ENCODE measurements around the gene SENP6. TPM values are rescaled to one million over a fixed set of nuclear protein-coding genes. Genes with fewer than 3 reads are reported as not detected.

SENP6 gene
- total and polyA plus RNA-seq, 2 donors from 2014 or later = 28.8 to 99.3 TPM

GRCh38 chr6:75711173-75711572 is 109.5 kb downstream of the SENP6 start:
- DNase-seq = no peak
- peaks cover 6 to 38% (median 9%) of the 10 kb centered on the region in 3 donors for H3K36me3 ChIP-seq (ENCODE audit: control insufficient read depth in 2 of 3, insufficient read depth in 3 of 3, low read length in 3 of 3)
- no peak overlapping the region for H3K27ac ChIP-seq (ENCODE audit: low read depth in 2 of 2, low read length in 2 of 2)
- no peak for TF ChIP-seq CTCF (IDR thresholded peaks at IDR 0.05; ENCODE audit: borderline replicate concordance, extremely low read depth, insufficient read depth)
- no peaks in the 10 kb centered on the region for H3K27me3 ChIP-seq (ENCODE audit: control insufficient read depth, insufficient read depth, low read length)
- H3K4me1 ChIP-seq (ENCODE audit: control insufficient read depth in 2 of 3, insufficient read depth in 2 of 3, low read depth in 1 of 3, low read length in 3 of 3) = no peaks in the 10 kb centered on the region
- H3K9me3 ChIP-seq (ENCODE audit: control insufficient read depth in 2 of 3, insufficient read depth in 1 of 3, low read length in 3 of 3) = no peaks in the 10 kb centered on the region
- H3K9ac ChIP-seq (ENCODE audit: low read length in 3 of 3) = no peak overlapping the region
- no peak for FAIRE-seq
- no peak overlapping the region for H3K4me3 ChIP-seq (ENCODE audit: low read length in 3 of 3)
- intact Hi-C loops (cut with DNase I) = no loop called here

- Histone ChIP-seq H3K27ac (ENCODE audit: low read depth in 2 of 2, low read length in 2 of 2) (no peak overlapping the region), H3K27me3 (ENCODE audit: control insufficient read depth, insufficient read depth, low read length) (no peaks in the 10 kb centered on the region), H3K4me3 (ENCODE audit: low read length in 3 of 3) (no peak overlapping the region), H3K9me3 (ENCODE audit: control insufficient read depth in 2 of 3, insufficient read depth in 1 of 3, low read length in 3 of 3) (no peaks in the 10 kb centered on the region), H3K4me1 (ENCODE audit: control insufficient read depth in 2 of 3, insufficient read depth in 2 of 3, low read depth in 1 of 3, low read length in 3 of 3) (no peaks in the 10 kb centered on the region), H3K36me3 (ENCODE audit: control insufficient read depth in 2 of 3, insufficient read depth in 3 of 3, low read length in 3 of 3) (peaks cover 3 to 14% (median 3%) of the 10 kb centered on the region in 3 donors), H3K9ac (ENCODE audit: low read length in 3 of 3) (no peak overlapping the region)
- FAIRE-seq = no peak
- no peak for DNase-seq
- intact Hi-C loops (cut with DNase I) = no loop called here
- TF ChIP-seq CTCF (IDR thresholded peaks at IDR 0.05; ENCODE audit: borderline replicate concordance, extremely low read depth, insufficient read depth) = no peak
These were observed 117.5 kb downstream of the SENP6 start for GRCh38 chr6:75719133-75719532.

DNA sequence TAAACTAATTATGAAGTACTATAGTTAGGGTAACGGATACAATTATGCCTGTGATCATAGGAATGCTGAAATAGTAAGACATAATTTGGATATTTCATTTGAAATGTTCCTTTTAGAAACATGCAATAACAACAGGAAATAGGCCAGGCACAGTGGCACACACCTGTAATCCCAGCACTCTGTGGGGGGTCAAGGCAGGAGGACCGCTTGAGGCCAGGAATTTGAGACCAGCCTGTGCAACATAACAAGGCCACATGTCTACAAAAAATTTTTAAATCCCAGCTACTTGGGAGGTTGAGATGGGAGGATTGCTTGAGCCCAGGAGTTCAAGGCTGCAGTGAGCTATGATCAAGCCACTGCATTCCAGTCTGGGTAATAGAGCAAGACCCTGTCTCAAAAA is 121.7 kb downstream of the SENP6 start:
- no peak for FAIRE-seq
- intact Hi-C loops (cut with DNase I) = no loop called here

More for the DNA sequence above, 121.7 kb downstream of the SENP6 start:
- Histone ChIP-seq H3K36me3 (ENCODE audit: control insufficient read depth in 2 of 3, insufficient read depth in 3 of 3, low read length in 3 of 3) (no peaks in the 10 kb centered on the region), H3K9ac (ENCODE audit: low read length in 3 of 3) (no peak overlapping the region), H3K4me3 (ENCODE audit: low read length in 3 of 3) (no peak overlapping the region), H3K9me3 (ENCODE audit: control insufficient read depth in 2 of 3, insufficient read depth in 1 of 3, low read length in 3 of 3) (no peaks in the 10 kb centered on the region), H3K27ac (ENCODE audit: low read depth in 2 of 2, low read length in 2 of 2) (no peak overlapping the region), H3K4me1 (ENCODE audit: control insufficient read depth in 2 of 3, insufficient read depth in 2 of 3, low read depth in 1 of 3, low read length in 3 of 3) (no peaks in the 10 kb centered on the region), H3K27me3 (ENCODE audit: control insufficient read depth, insufficient read depth, low read length) (no peaks in the 10 kb centered on the region)
- peak in 1 of 5 donors; percentile 11 for DNase-seq
- TF ChIP-seq CTCF (IDR thresholded peaks at IDR 0.05; ENCODE audit: borderline replicate concordance, extremely low read depth, insufficient read depth) = no peak

All from kidney (tissue), 14 donors.